ENCODE results near the gene SCFD2. TPM values are rescaled to one million over a fixed set of nuclear protein-coding genes. Genes with fewer than 3 reads are reported as not detected.

SCFD2 gene
- total RNA-seq, 4 donors from 2014 or later, result 14.3 to 37.8 (median 27.7) TPM

GRCh38 chr4:52890521-52890791 is 475.4 kb downstream of the SCFD2 start:
- DNase-seq, result no peak
- Histone ChIP-seq H3K27me3 (no peaks in the 10 kb centered on the region), H3K4me3 (no peak overlapping the region), H3K9me3 (no peaks in the 10 kb centered on the region), H3K36me3 (no peaks in the 10 kb centered on the region), H3K4me1 (peaks cover 0 to 8% (median 0%) of the 10 kb centered on the region in 3 donors), H3K27ac (no peak overlapping the region)
- 73 to 83% methylated on average over 1 of the region's 1 CpG for WGBS, 2 donors
- intact Hi-C loops (cut with DNase I), result no loop called here
- no peak for TF ChIP-seq CTCF (IDR thresholded peaks at IDR 0.05)
- TF ChIP-seq POLR2A (IDR thresholded peaks at IDR 0.05), result no peak

- Histone ChIP-seq H3K36me3 (no peaks in the 10 kb centered on the region), H3K4me3 (no peak overlapping the region), H3K27me3 (no peaks in the 10 kb centered on the region), H3K9me3 (no peaks in the 10 kb centered on the region), H3K4me1 (peaks cover 0 to 8% (median 0%) of the 10 kb centered on the region in 3 donors), H3K27ac (no peak overlapping the region)
- intact Hi-C loops (cut with DNase I), result no loop called here
- TF ChIP-seq POLR2A (IDR thresholded peaks at IDR 0.05) (no peak), CTCF (IDR thresholded peaks at IDR 0.05) (no peak)
- no peak for DNase-seq
- WGBS, 2 donors, result 50 to 53% methylated on average over 2 of the region's 2 CpGs
Observed at GRCh38 chr4:52889778-52890520, 475.9 kb downstream of the SCFD2 start.

- peaks cover 0 to 8% (median 0%) of the 10 kb centered on the region in 3 donors for H3K4me1 ChIP-seq
- 80 to 90% methylated on average over 2 of the region's 2 CpGs for WGBS, 2 donors
- H3K9me3 ChIP-seq, result no peaks in the 10 kb centered on the region
- H3K27ac ChIP-seq, result no peak overlapping the region
- no peaks in the 10 kb centered on the region for H3K36me3 ChIP-seq
- intact Hi-C loops (cut with DNase I), result no loop called here
- no peak for DNase-seq
- no peak for TF ChIP-seq CTCF (IDR thresholded peaks at IDR 0.05)
- no peak for TF ChIP-seq POLR2A (IDR thresholded peaks at IDR 0.05)
- no peaks in the 10 kb centered on the region for H3K27me3 ChIP-seq
- no peak overlapping the region for H3K4me3 ChIP-seq
Observed at GRCh38 chr4:52889354-52889753, 476.5 kb downstream of the SCFD2 start.

- Histone ChIP-seq H3K27me3 (no peaks in the 10 kb centered on the region), H3K4me1 (peaks cover 0 to 4% (median 0%) of the 10 kb centered on the region in 3 donors), H3K36me3 (peaks cover 0 to 13% (median 0%) of the 10 kb centered on the region in 3 donors), H3K27ac (no peak overlapping the region), H3K9me3 (no peaks in the 10 kb centered on the region), H3K4me3 (no peak overlapping the region)
- TF ChIP-seq CTCF (IDR thresholded peaks at IDR 0.05) (no peak), POLR2A (IDR thresholded peaks at IDR 0.05) (no peak)
- intact Hi-C loops (cut with DNase I), result no loop called here
- no peak for DNase-seq
- WGBS, 2 donors, result 83 to 92% methylated on average over 2 of the region's 2 CpGs
Observed at GRCh38 chr4:52884994-52885393, 480.9 kb downstream of the SCFD2 start.

- Histone ChIP-seq H3K36me3 (peaks cover 0 to 13% (median 0%) of the 10 kb centered on the region in 3 donors), H3K9me3 (no peaks in the 10 kb centered on the region), H3K4me1 (no peaks in the 10 kb centered on the region), H3K27ac (no peak overlapping the region), H3K27me3 (no peaks in the 10 kb centered on the region), H3K4me3 (no peak overlapping the region)
- intact Hi-C loops (cut with DNase I), result no loop called here
- 77 to 82% methylated on average over 4 of the region's 4 CpGs for WGBS, 2 donors
- TF ChIP-seq CTCF (IDR thresholded peaks at IDR 0.05) (no peak), POLR2A (IDR thresholded peaks at IDR 0.05) (no peak)
- DNase-seq, result no peak
Observed at GRCh38 chr4:52883707-52884669, 481.9 kb downstream of the SCFD2 start.
